Thoracic aorta (tissue), 2 donors: ENCODE measurements around the gene HNRNPH1. TPM values are rescaled to one million over a fixed set of nuclear protein-coding genes. Genes with fewer than 3 reads are reported as not detected.

Source experiments
- ATAC-seq: fragments of 150-250 bp; one replicate; pipeline ENCODE4 v1.8.0; 2017; ENCODE audit warnings: low read depth; ENCODE audit not compliant: insufficient number of reproducible peaks, low FRiP score
- DNase-seq: peaks from one replicate; pipeline ENCODE4 v3.0.0-alpha.2; 2020; ENCODE audit warnings: low spot score
- H3K27ac ChIP-seq, 2 donors: fragments of 200-600 bp; sonication (generic); 1 replicate in 1 of 2; 2 replicates in 1 of 2; pipeline ENCODE4 v1.5.1; 2016; ENCODE audit warnings: mild to moderate bottlenecking in 2 of 2, moderate library complexity in 2 of 2
- H3K27me3 ChIP-seq: fragments of 200-600 bp; sonication (generic); replicated peaks from 2 replicates; pipeline ENCODE4 v1.6.0; 2016; ENCODE audit warnings: mild to moderate bottlenecking; ENCODE audit not compliant: insufficient read depth
- H3K36me3 ChIP-seq: fragments of 200-600 bp; sonication (generic); one replicate; pipeline ENCODE4 v1.5.1; 2016
- H3K4me1 ChIP-seq, 2 donors: fragments of 200-600 bp; sonication (generic); 1 replicate in 1 of 2; 2 replicates in 1 of 2; pipeline versions ENCODE4 v1.5.1 to v1.6.0; 2016; ENCODE audit warnings: low read depth in 2 of 2, mild to moderate bottlenecking in 1 of 2; ENCODE audit not compliant: control insufficient read depth in 1 of 2
- H3K4me3 ChIP-seq: fragments of 200-600 bp; sonication (generic); 2 replicates; pipeline ENCODE4 v1.5.1; 2016; ENCODE audit warnings: mild to moderate bottlenecking
- H3K9me3 ChIP-seq: fragments of 200-600 bp; sonication (generic); 2 replicates; pipeline ENCODE4 v1.5.1; 2016
- total RNA-seq, 2 donors: library from RNA; depleted of rRNA; stranded (reverse); fragments of >200 nt; gene quantifications; one replicate each; pipeline versions ENCODE4 v1.1.0 to v1.2.3, GENCODE V29; 2016
- TF ChIP-seq, protein P1 (sequence below): fragments of 200-600 bp; sonication (generic); IDR thresholded peaks from one replicate; pipeline ENCODE4 v1.5.1; 2019; ENCODE audit warnings: antibody characterized with exemption

The HNRNPH1 gene
- total RNA-seq, 2 donors from 2014 or later, result 442 to 785 TPM

DNA sequence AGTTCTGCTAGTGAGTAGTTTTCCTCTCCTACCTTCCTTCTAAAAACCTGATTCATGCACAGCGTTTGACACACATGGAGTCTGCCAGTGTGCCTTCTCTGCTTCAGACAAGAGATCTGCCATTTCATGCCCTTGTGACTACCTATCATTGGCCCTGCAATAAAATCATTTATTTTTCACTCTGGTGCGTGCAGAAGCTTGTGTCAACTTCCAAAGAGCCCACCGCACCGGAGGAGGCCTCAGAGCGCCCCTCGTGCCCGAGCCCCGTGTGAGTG, 13.7 kb downstream of the HNRNPH1 start:
- no peaks in the 10 kb centered on the region for H3K9me3 ChIP-seq
- no peak for DNase-seq
- ATAC-seq, result no peak
- H3K4me1 ChIP-seq, result peaks cover 3 to 17% of the 10 kb centered on the region in 2 donors
- H3K27me3 ChIP-seq, result no peaks in the 10 kb centered on the region
- TF ChIP-seq, protein P1, sequence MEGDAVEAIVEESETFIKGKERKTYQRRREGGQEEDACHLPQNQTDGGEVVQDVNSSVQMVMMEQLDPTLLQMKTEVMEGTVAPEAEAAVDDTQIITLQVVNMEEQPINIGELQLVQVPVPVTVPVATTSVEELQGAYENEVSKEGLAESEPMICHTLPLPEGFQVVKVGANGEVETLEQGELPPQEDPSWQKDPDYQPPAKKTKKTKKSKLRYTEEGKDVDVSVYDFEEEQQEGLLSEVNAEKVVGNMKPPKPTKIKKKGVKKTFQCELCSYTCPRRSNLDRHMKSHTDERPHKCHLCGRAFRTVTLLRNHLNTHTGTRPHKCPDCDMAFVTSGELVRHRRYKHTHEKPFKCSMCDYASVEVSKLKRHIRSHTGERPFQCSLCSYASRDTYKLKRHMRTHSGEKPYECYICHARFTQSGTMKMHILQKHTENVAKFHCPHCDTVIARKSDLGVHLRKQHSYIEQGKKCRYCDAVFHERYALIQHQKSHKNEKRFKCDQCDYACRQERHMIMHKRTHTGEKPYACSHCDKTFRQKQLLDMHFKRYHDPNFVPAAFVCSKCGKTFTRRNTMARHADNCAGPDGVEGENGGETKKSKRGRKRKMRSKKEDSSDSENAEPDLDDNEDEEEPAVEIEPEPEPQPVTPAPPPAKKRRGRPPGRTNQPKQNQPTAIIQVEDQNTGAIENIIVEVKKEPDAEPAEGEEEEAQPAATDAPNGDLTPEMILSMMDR, result no peak
- no peak overlapping the region for H3K4me3 ChIP-seq
- H3K36me3 ChIP-seq, result peaks cover 64% of the 10 kb centered on the region
- no peak overlapping the region for H3K27ac ChIP-seq

- no peak for DNase-seq
- H3K4me3 ChIP-seq, result no peak overlapping the region
- H3K27ac ChIP-seq, result no peak overlapping the region
- no peak for ATAC-seq
- H3K27me3 ChIP-seq, result no peaks in the 10 kb centered on the region
- peaks cover 55% of the 10 kb centered on the region for H3K36me3 ChIP-seq
- TF ChIP-seq, protein P1, result no peak
- H3K4me1 ChIP-seq, result peaks cover 3 to 17% of the 10 kb centered on the region in 2 donors
- no peaks in the 10 kb centered on the region for H3K9me3 ChIP-seq
Observed at GRCh38 chr5:179608131-179608581, 15.3 kb downstream of the HNRNPH1 start.

DNA sequence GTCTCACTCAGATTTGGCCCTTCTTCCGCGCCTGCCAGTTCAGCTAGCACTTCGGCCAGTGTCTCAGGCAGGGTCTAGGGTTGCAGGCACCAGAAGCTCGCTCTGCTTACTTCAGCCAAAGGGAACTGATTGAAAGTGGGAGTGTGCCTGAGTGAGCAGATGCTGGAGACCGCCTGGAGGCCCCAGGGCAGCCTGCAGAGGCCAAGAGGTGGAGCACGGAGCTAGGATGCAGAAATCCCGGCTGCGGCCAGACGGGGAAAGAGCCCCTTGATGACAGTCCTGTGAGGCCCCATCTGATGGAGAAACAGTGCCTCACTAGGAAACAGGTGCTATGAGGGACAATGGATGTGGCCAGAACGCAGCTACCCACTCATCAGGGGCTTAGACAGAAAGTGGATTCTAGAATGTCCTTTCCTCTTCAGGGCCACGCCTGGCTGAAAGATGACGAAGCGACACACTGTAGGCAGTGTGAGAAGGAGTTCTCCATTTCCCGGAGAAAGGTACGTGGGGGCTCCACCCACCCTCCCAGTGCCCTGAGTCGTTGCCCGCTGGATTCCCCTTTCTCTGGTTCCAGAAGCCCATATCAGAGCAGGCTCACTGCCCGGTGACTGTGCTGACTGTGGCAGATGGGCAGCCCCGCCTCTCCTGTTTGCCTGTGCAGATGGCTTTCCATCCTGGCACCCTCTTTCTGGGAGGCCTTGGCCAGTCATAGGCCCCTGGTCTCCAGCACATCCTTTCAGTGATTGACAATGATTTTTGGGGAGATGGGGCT, 16.1 kb downstream of the HNRNPH1 start:
- peaks cover 52% of the 10 kb centered on the region for H3K36me3 ChIP-seq
- no peaks in the 10 kb centered on the region for H3K9me3 ChIP-seq
- H3K4me1 ChIP-seq, result peaks cover 3 to 17% of the 10 kb centered on the region in 2 donors
- no peak overlapping the region for H3K4me3 ChIP-seq
- H3K27ac ChIP-seq, result no peak overlapping the region
- DNase-seq, result no peak
- ATAC-seq, result no peak
- TF ChIP-seq, protein P1, result no peak
- no peaks in the 10 kb centered on the region for H3K27me3 ChIP-seq

GRCh38 chr5:179606910-179607159, 16.6 kb downstream of the HNRNPH1 start:
- Histone ChIP-seq H3K36me3 (peaks cover 55% of the 10 kb centered on the region), H3K9me3 (no peaks in the 10 kb centered on the region), H3K27me3 (no peaks in the 10 kb centered on the region), H3K27ac (no peak overlapping the region), H3K4me3 (no peak overlapping the region), H3K4me1 (peaks cover 1 to 15% of the 10 kb centered on the region in 2 donors)
- TF ChIP-seq, protein P1, result no peak
- no peak for ATAC-seq
- no peak for DNase-seq

- TF ChIP-seq, protein P1, result no peak
- Histone ChIP-seq H3K4me3 (no peak overlapping the region), H3K27me3 (no peaks in the 10 kb centered on the region), H3K9me3 (no peaks in the 10 kb centered on the region), H3K27ac (no peak overlapping the region), H3K36me3 (peaks cover 52% of the 10 kb centered on the region), H3K4me1 (peaks cover 0 to 10% of the 10 kb centered on the region in 2 donors)
- no peak for ATAC-seq
- no peak for DNase-seq
Observed at GRCh38 chr5:179606071-179606909, 17.2 kb downstream of the HNRNPH1 start.
